PFSK-1 (cell line): ENCODE data around the gene PRDM16.

Experiments used
- POLR2AphosphoS5 ChIP-seq: IDR thresholded peaks from 2 replicates; pipeline ENCODE4 v1.6.1; 2012; ENCODE audit warnings: low read depth, mild to moderate bottlenecking, control low read depth, low read length, moderate library complexity
- SIN3A ChIP-seq: IDR thresholded peaks from 2 replicates; pipeline ENCODE4 v1.6.1; 2012; ENCODE audit warnings: mild to moderate bottlenecking, low read length, moderate library complexity, borderline replicate concordance; ENCODE audit not compliant: insufficient read depth
- TAF1 ChIP-seq: IDR thresholded peaks from 2 replicates; pipeline ENCODE4 v1.6.1; 2012; ENCODE audit warnings: low read length, control low read depth, borderline replicate concordance; ENCODE audit not compliant: insufficient read depth
- TF ChIP-seq, protein P1 (sequence below), 2 experiments: IDR thresholded peaks; 2 replicates each; pipeline versions ENCODE4 v1.6.1 to v1.8.0; 2011 to 2012; ENCODE audit warnings: low read depth in 2 of 2, low read length in 2 of 2, control low read depth in 1 of 2, inconsistent platforms in 1 of 2, mild to moderate bottlenecking in 1 of 2, moderate library complexity in 1 of 2; ENCODE audit not compliant: insufficient read depth in 1 of 2

DNA sequence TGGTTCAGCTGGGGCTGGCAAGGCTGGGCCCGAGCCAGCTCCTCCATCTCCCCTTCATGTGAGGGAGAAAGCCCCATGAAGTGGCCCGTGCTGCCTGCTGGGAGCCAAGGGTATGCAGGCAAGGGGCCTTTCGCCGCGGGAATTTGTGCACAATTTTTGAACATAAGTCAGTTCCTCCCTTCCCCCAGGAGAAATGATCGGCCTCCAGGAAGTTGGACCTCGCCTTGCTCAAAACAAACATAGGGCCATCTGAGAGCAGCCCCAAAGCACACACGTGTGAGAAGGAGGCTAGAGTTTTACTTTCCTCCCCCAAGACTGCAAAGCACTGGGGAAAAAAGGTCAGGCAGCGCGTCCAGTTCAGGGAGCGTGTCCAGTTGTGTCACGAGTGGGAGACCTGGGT lies 64.7 kb downstream of the PRDM16 start:
- TF ChIP-seq SIN3A = no peak
- TF ChIP-seq, protein P1, sequence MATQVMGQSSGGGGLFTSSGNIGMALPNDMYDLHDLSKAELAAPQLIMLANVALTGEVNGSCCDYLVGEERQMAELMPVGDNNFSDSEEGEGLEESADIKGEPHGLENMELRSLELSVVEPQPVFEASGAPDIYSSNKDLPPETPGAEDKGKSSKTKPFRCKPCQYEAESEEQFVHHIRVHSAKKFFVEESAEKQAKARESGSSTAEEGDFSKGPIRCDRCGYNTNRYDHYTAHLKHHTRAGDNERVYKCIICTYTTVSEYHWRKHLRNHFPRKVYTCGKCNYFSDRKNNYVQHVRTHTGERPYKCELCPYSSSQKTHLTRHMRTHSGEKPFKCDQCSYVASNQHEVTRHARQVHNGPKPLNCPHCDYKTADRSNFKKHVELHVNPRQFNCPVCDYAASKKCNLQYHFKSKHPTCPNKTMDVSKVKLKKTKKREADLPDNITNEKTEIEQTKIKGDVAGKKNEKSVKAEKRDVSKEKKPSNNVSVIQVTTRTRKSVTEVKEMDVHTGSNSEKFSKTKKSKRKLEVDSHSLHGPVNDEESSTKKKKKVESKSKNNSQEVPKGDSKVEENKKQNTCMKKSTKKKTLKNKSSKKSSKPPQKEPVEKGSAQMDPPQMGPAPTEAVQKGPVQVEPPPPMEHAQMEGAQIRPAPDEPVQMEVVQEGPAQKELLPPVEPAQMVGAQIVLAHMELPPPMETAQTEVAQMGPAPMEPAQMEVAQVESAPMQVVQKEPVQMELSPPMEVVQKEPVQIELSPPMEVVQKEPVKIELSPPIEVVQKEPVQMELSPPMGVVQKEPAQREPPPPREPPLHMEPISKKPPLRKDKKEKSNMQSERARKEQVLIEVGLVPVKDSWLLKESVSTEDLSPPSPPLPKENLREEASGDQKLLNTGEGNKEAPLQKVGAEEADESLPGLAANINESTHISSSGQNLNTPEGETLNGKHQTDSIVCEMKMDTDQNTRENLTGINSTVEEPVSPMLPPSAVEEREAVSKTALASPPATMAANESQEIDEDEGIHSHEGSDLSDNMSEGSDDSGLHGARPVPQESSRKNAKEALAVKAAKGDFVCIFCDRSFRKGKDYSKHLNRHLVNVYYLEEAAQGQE (IDR thresholded peaks at IDR 0.05; ENCODE audit: insufficient read depth in 1 of 2, low read depth in 2 of 2, low read length in 2 of 2) = no peak
- no peak for TF ChIP-seq TAF1
- no peak for TF ChIP-seq POLR2AphosphoS5
